Lower lobe of right lung (tissue), 2 donors: ENCODE measurements around the gene DSTN. TPM values are rescaled to one million over a fixed set of nuclear protein-coding genes. Genes with fewer than 3 reads are reported as not detected.

Source experiments
- ATAC-seq, 2 donors: fragments of 200-7000 bp; cut with Tn5 transposase; one replicate each; pipeline ENCODE4 v1.9.1; 2020 to 2022; ENCODE audit warnings: mild to moderate bottlenecking in 2 of 2, moderate library complexity in 2 of 2
- DNase-seq: peaks from one replicate; pipeline ENCODE4 v3.0.0-alpha.2; 2020
- H3K27ac ChIP-seq: fragments of 200-600 bp; one replicate; pipeline ENCODE4 v1.8.0; 2022
- H3K27me3 ChIP-seq: fragments of 200-600 bp; one replicate; pipeline ENCODE4 v1.8.0; 2022; ENCODE audit warnings: low read depth
- H3K36me3 ChIP-seq: fragments of 200-600 bp; one replicate; pipeline ENCODE4 v1.8.0; 2022; ENCODE audit warnings: mild to moderate bottlenecking
- H3K4me1 ChIP-seq: fragments of 200-600 bp; one replicate; pipeline ENCODE4 v1.8.0; 2022
- H3K4me3 ChIP-seq: fragments of 200-600 bp; one replicate; pipeline ENCODE4 v1.8.0; 2022; ENCODE audit warnings: mild to moderate bottlenecking
- H3K9me3 ChIP-seq: fragments of 200-600 bp; one replicate; pipeline ENCODE4 v1.8.0; 2022
- intact Hi-C: fragments of 100-400 bp; cut with DNase I; formaldehyde crosslinking; loops from one replicate; pipeline ENCODE4 v1.11.0; 2022
- total RNA-seq: library from RNA; stranded (reverse); fragmentation: NEBNext Ultra II Directional; extraction: Animal tissue kit (Norgen Biotek cat#: 25700); gene quantifications from one replicate; pipeline ENCODE4 v1.2.1, GENCODE V29; 2021
- TF ChIP-seq, protein P1 (sequence below): fragments of 200-600 bp; IDR thresholded peaks from one replicate; pipeline ENCODE4 v1.8.0; 2022; ENCODE audit warnings: antibody characterized with exemption, mild to moderate bottlenecking
- donor health status: DM: no; HTN: yes; CAD: no; lungs with severe emphysema.

The DSTN gene
- total RNA-seq, 1 donor from 2014 or later: 347 TPM

DNA sequence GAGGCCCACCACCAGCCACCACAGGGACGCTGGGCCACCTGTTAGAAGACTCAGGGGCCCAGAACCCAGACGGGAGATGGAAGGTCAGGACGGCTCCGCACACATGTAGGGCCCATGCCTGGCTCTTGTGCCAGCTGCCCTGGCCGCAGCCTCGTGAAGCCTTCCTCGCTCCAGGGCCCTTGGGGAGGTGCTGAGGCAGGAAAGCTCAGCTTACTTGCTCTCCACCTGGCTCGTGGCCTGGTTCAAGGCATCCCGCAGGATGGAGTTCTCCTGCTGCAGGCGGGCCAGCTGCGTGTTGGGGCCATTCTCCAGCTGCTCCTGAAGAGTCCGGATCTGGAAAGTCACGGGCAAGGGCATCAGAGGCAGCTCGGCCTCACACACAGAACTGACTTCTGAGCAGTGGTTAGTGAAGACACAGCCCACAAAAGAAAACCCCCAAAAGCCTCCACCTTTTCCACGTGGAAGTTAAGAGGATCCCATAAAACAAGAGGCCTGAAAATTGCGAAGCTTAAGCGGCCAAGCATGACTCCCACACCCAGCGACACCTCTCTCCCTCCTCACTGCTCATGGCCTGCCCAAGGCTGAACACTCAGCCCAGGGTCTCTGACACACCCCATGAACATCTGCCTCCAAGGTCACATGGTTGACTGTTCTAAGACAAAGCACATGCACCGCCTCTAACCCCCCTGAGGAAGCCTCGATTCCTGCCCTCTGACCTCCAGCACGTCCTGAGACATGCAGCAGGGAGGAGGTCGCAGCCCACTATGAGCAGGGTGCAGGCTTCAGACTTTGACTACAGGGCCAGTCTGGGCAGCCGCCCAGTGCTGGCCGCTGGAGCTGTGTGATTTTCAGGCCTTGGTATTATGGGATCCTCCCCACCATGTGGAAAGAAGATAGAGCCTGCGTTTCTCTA is 65.7 kb downstream of the DSTN start:
- Histone ChIP-seq H3K9me3 (no peaks in the 10 kb centered on the region), H3K4me1 (peaks cover 45% of the 10 kb centered on the region), H3K4me3 (no peak overlapping the region), H3K36me3 (peaks cover 99% of the 10 kb centered on the region), H3K27ac (peak overlapping the region; percentile 65), H3K27me3 (no peaks in the 10 kb centered on the region)
- intact Hi-C loops: no loop called here
- TF ChIP-seq, protein P1, sequence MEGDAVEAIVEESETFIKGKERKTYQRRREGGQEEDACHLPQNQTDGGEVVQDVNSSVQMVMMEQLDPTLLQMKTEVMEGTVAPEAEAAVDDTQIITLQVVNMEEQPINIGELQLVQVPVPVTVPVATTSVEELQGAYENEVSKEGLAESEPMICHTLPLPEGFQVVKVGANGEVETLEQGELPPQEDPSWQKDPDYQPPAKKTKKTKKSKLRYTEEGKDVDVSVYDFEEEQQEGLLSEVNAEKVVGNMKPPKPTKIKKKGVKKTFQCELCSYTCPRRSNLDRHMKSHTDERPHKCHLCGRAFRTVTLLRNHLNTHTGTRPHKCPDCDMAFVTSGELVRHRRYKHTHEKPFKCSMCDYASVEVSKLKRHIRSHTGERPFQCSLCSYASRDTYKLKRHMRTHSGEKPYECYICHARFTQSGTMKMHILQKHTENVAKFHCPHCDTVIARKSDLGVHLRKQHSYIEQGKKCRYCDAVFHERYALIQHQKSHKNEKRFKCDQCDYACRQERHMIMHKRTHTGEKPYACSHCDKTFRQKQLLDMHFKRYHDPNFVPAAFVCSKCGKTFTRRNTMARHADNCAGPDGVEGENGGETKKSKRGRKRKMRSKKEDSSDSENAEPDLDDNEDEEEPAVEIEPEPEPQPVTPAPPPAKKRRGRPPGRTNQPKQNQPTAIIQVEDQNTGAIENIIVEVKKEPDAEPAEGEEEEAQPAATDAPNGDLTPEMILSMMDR: no peak
- no peak for DNase-seq
- ATAC-seq: no peak

DNA sequence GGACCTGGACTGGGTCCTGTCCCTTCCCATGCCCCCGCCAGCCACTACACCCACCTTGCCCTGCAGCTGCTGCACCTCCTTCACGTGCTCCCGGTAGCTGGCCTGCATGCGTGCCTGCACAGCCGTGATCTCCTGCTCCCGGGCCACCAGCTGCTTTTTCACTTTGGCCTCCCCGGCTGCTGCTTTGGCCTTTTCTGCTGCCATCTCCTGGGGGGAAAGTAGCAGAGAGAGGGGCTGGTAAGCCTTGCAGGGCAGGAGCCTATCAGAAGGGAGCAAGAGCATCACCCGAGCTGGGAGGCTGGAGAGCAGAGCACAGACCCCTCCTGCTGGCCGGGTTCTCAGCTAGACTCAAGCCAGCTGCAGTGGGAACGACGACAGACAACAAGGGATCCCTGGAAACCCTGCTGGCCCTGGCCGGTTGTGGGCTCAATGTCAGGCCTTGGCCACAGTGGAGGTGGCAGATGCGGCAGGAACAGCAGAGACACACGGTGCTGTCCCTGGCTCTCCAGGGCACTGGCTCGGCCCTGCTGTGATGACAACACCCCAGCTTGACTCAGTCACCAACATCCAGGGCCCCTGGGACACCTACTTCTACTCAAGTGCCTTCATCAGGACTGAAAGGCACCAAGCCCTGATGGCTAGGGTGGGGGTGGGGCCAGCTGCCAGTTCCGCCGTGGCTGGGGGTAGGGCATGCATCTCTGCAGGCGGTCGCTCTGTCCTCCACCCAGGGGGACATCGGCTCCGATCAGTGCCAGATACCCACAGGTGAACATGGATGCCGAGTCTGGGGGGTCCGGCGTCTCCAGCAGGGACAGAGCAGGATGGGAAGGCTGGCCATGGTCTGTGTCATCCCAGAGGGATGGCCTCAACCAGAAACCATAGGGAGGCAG is 66.9 kb downstream of the DSTN start:
- Histone ChIP-seq H3K27ac (no peak overlapping the region), H3K4me1 (peaks cover 45% of the 10 kb centered on the region)

DNA sequence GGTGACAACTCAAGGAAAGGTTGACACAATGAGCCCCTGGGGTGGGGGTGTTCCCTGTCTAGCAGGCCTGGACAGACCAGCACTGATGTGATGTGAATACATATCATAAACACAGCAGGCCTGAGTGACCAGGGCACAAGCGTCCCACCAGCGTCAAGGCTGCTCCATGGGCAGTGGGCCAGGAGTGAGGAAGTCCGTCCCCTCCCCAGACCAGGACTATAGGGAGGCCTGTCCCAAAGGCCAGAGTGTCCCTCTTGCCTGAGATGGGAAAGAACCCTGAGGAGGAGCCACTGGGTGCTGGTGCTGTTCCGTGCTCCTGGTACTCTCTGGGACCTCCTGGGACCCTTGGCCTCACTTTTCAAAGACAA is 67.5 kb downstream of the DSTN start:
- H3K4me1 ChIP-seq: peaks cover 45% of the 10 kb centered on the region
- no peaks in the 10 kb centered on the region for H3K9me3 ChIP-seq
- ATAC-seq (no peak), DNase-seq (no peak)
- no peak overlapping the region for H3K4me3 ChIP-seq
- no peaks in the 10 kb centered on the region for H3K27me3 ChIP-seq
- TF ChIP-seq, protein P1: no peak
- intact Hi-C loops: no loop called here
- H3K27ac ChIP-seq: no peak overlapping the region
- H3K36me3 ChIP-seq: peaks cover 99% of the 10 kb centered on the region

More for the DNA sequence above, 66.9 kb downstream of the DSTN start:
- Histone ChIP-seq H3K36me3 (peaks cover 99% of the 10 kb centered on the region), H3K4me3 (no peak overlapping the region), H3K9me3 (no peaks in the 10 kb centered on the region), H3K27me3 (no peaks in the 10 kb centered on the region)
- intact Hi-C loops: no loop called here
- DNase-seq: no peak
- TF ChIP-seq, protein P1: no peak
- ATAC-seq: no peak

DNA sequence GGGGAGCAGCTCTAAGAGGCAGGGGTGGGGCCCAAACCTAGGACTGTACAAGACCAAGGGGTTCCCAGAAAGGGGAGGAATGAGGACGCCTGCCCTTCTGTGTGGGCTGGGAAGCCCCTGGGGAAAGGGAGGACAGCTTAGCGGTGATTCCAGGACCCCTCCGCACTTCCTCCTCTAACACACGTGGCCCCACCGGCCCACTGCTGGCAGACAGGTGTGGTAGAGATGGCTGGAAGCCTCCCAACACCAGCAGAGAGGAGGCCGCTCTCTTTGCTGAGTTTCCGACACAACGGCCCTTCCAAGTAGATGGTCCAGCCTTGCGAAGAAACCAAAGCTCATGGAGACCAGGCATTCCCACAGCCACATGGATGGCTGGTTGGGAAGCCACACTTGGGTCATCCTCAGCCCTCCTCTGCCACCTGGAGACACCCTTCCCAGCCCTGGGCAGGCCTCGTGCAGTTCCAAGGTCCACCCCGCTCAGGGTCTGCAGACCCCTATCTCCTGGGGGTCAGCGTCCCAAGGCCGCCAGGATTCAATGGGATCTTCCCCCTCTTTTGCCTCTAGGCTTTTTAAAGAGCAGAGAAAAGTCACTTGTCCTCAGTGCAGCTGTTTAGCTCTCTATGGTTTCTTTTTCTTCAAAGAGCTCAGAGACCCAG is 68.2 kb downstream of the DSTN start:
- Histone ChIP-seq H3K27ac (no peak overlapping the region), H3K9me3 (no peaks in the 10 kb centered on the region), H3K27me3 (no peaks in the 10 kb centered on the region), H3K4me1 (peaks cover 45% of the 10 kb centered on the region), H3K36me3 (peaks cover 99% of the 10 kb centered on the region), H3K4me3 (no peak overlapping the region)
- no peak for ATAC-seq
- no peak for DNase-seq
- intact Hi-C loops: no loop called here
- TF ChIP-seq, protein P1: no peak

DNA sequence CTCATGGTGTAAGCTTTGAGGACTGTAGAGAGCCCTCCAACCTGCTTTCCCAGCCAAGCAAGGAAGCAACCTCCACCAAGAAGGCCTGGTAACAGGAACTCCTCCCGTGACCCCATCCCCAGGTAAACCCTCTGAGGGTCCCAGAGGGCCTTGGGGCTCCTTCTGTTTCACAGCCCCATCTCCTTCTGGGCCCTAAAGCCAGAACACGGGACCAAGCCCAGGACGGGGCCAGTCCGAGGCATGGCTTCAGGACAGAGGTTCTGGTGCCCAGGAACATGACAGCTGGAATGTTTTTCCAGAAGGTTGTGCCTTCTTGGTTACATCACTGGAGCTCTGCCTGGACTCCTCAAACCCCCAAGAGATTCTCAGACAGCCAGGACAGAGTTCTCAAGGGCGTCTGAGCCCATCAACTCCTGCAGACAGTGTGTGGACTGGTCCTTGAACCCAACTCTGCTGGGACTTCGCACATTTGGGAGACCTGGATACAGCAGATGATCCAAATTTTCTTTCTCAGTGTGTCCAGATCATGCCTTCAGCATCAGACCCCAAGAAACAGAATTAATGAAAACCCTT is 69.0 kb downstream of the DSTN start:
- no peak for DNase-seq
- H3K9me3 ChIP-seq: no peaks in the 10 kb centered on the region
- peaks cover 44% of the 10 kb centered on the region for H3K4me1 ChIP-seq
- TF ChIP-seq, protein P1: no peak
- H3K36me3 ChIP-seq: peaks cover 94% of the 10 kb centered on the region
- ATAC-seq: no peak
- no peak overlapping the region for H3K27ac ChIP-seq
- H3K4me3 ChIP-seq: no peak overlapping the region
- H3K27me3 ChIP-seq: no peaks in the 10 kb centered on the region
- intact Hi-C loops: no loop called here
